HepG2 (cell line): Measurements from ENCODE around the gene CHRNB1. TPM values are rescaled to one million over a fixed set of nuclear protein-coding genes. Genes with fewer than 3 reads are reported as not detected.

ENCODE experiments used
- ATAC-seq: fragments of 200-7000 bp; cut with Tn5 transposase; 3 replicates; pipeline ENCODE4 v1.9.1; 2020; ENCODE audit warnings: mild to moderate bottlenecking, moderate library complexity
- BruUV-seq: library from RNA; stranded (reverse); fragments of 400-500 nt; replicated peaks from 2 replicates; lab custom pipeline; 2021; lab: Mats Ljungman, UMichigan
- CTCF ChIA-PET: fragments of 300-600 bp; formaldehyde crosslinking; extraction: SDS; loops from one replicate; lab custom pipeline; 2021; ENCODE audit warnings: low total read pairs, inconsistent platforms, low intra/inter-chr PET ratio; lab: Yijun Ruan, JAX
- POLR2A ChIA-PET: fragments of 350-600 bp; sonication (Branson Sonifier 250); formaldehyde crosslinking; loops from one replicate; lab custom pipeline; 2020; ENCODE audit warnings: antibody characterized with exemption, inconsistent platforms; lab: Yijun Ruan, JAX
- DNase-seq: peaks from one replicate; pipeline ENCODE4 v3.0.0-alpha.2; 2015; ENCODE audit warnings: low spot score
- FAIRE-seq: peaks from 3 replicates; lab custom pipeline; 2011; peaks lifted over from hg19 to GRCh38; lab: Jason Lieb, UNC
- H2AFZ ChIP-seq: one replicate; pipeline ENCODE4 v1.6.1; 2011; ENCODE audit warnings: low read length, inconsistent platforms
- H3K27ac ChIP-seq: fragments of 300-600 bp; 3 replicates; pipeline ENCODE4 v1.8.0; 2011; ENCODE audit warnings: mixed run types, mild to moderate bottlenecking, mixed read lengths, low read length, inconsistent platforms; ENCODE audit not compliant: insufficient read depth; ENCODE audit errors: extremely low read length
- H3K27me3 ChIP-seq, 2 experiments: fragments of 200-600 bp in 1 of 2; 2 replicates in 1 of 2; 3 replicates in 1 of 2; pipeline versions ENCODE4 v1.6.0 to v1.8.0; 2011; ENCODE audit warnings: low read length in 2 of 2, mild to moderate bottlenecking in 2 of 2, moderate library complexity in 2 of 2, inconsistent platforms in 1 of 2; ENCODE audit not compliant: insufficient read depth in 2 of 2, control insufficient read depth in 1 of 2
- H3K36me3 ChIP-seq, 2 experiments: fragments of 200-600 bp in 1 of 2; replicated peaks in 1 of 2; 2 replicates in 1 of 2; 3 replicates in 1 of 2; pipeline versions ENCODE4 v1.5.1 to v1.8.0; 2011; ENCODE audit warnings: low read length in 2 of 2, inconsistent platforms in 1 of 2; ENCODE audit not compliant: insufficient read depth in 2 of 2, control insufficient read depth in 1 of 2
- H3K4me1 ChIP-seq: 2 replicates; pipeline ENCODE4 v1.5.1; 2012; ENCODE audit warnings: low read length, inconsistent platforms; ENCODE audit not compliant: insufficient read depth
- H3K4me2 ChIP-seq: 2 replicates; pipeline ENCODE4 v1.6.0; 2011; ENCODE audit warnings: low read depth, low read length, inconsistent platforms
- H3K4me3 ChIP-seq, 3 experiments: fragments of 200-600 bp in 1 of 3; sonication (generic), shearing (Covaris generic) in 1 of 3; replicated peaks in 1 of 3; 2 replicates each; pipeline ENCODE4 v1.5.1; 2011 to 2016; ENCODE audit warnings: low read length in 3 of 3, inconsistent platforms in 2 of 3, low read depth in 2 of 3, mild to moderate bottlenecking in 2 of 3, control low read depth in 1 of 3, mixed read lengths in 1 of 3; ENCODE audit not compliant: insufficient read depth in 1 of 3
- H3K79me2 ChIP-seq: one replicate; pipeline ENCODE4 v1.6.1; 2011; ENCODE audit warnings: low read length, inconsistent platforms; ENCODE audit not compliant: insufficient read depth
- H3K9ac ChIP-seq: 2 replicates; pipeline ENCODE4 v1.6.0; 2011; ENCODE audit warnings: mild to moderate bottlenecking, low read depth, low read length, inconsistent platforms; ENCODE audit not compliant: insufficient read depth
- H3K9me3 ChIP-seq: 2 replicates; pipeline ENCODE4 v1.5.1; 2012; ENCODE audit warnings: mild to moderate bottlenecking, low read length
- H4K20me1 ChIP-seq: 2 replicates; pipeline ENCODE4 v1.6.0; 2011; ENCODE audit warnings: inconsistent platforms, mild to moderate bottlenecking, low read length, moderate library complexity; ENCODE audit not compliant: insufficient read depth
- AGO2 ChIP-seq: fragments of 200-400 bp; formaldehyde crosslinking; optimal IDR thresholded peaks from 2 replicates; pipeline ENCODE3; 2017; ENCODE audit warnings: mild to moderate bottlenecking, low read depth, low read length, moderate library complexity
- CENPX ChIP-seq: sonication (generic); formaldehyde crosslinking; IDR thresholded peaks from 2 replicates; pipeline ENCODE4 v1.9.0; 2021; ENCODE audit warnings: mild to moderate bottlenecking, missing genetic modification reagents, moderate library complexity
- MIER2 ChIP-seq: IDR thresholded peaks from 2 replicates; pipeline ENCODE4 v1.6.1; 2016; ENCODE audit warnings: missing biosample characterization, missing genetic modification reagents
- ZNF562 ChIP-seq: sonication (generic); formaldehyde crosslinking; IDR thresholded peaks from 2 replicates; pipeline ENCODE4 v1.8.0; 2022; ENCODE audit warnings: missing genetic modification reagents, borderline replicate concordance
- WGBS: methylation state at CpG from one replicate; pipeline ENCODE4 v1.1.6; 2017; ENCODE audit warnings: low lambda C conversion rate; 5-methylcytosine and 5-hydroxymethylcytosine counted together
- in situ Hi-C: cut with HindIII; loops from 2 replicates; pipeline ENCODE4 v1.10.0; 2017; ENCODE audit warnings: low pct_unique_long_range_greater_than_20kb; ENCODE audit not compliant: extremely low pct_ligation_motif_present
- intact Hi-C: fragments of 100-400 bp; cut with micrococcal nuclease; formaldehyde crosslinking; loops from one replicate; pipeline ENCODE4 v1.10.0; 2022; ENCODE audit not compliant: unreplicated experiment
- polyA plus RNA-seq, 8 experiments: library from polyadenylated mRNA; depleted of rRNA in 3 of 8; stranded (reverse) in 7 of 8; unstranded in 1 of 8; fragments of >200 nt; fragmentation: Illumina TruSeq in 4 of 8; extraction: Trizol in 4 of 8; gene quantifications; 2 replicates each; pipeline versions ENCODE4 v1.2.1 to v1.2.3, GENCODE V29; 2011 to 2016; ENCODE audit warnings: low read depth in 4 of 8, missing spikeins in 1 of 8, mixed read lengths in 1 of 8; ENCODE audit not compliant: insufficient read depth in 1 of 8
- total RNA-seq, 5 experiments: library from RNA; depleted of rRNA; stranded (reverse); fragments of >200 nt; fragmentation: Illumina TruSeq; extraction: Trizol; gene quantifications; 2 replicates each; pipeline ENCODE4 v1.2.3, GENCODE V29; 2016; ENCODE audit warnings: low read depth in 1 of 5
- TF ChIP-seq, protein P1 (sequence below): sonication (generic); formaldehyde crosslinking; IDR thresholded peaks from 2 replicates; pipeline ENCODE4 v1.4.0; 2020; ENCODE audit warnings: missing genetic modification reagents

The CHRNB1 gene
- total and polyA plus RNA-seq, 2 of the 13 experiments (the other 11 are each of a cell fraction or from before 2014, with no cell fraction given): 5.4 to 33.7 TPM

DNA sequence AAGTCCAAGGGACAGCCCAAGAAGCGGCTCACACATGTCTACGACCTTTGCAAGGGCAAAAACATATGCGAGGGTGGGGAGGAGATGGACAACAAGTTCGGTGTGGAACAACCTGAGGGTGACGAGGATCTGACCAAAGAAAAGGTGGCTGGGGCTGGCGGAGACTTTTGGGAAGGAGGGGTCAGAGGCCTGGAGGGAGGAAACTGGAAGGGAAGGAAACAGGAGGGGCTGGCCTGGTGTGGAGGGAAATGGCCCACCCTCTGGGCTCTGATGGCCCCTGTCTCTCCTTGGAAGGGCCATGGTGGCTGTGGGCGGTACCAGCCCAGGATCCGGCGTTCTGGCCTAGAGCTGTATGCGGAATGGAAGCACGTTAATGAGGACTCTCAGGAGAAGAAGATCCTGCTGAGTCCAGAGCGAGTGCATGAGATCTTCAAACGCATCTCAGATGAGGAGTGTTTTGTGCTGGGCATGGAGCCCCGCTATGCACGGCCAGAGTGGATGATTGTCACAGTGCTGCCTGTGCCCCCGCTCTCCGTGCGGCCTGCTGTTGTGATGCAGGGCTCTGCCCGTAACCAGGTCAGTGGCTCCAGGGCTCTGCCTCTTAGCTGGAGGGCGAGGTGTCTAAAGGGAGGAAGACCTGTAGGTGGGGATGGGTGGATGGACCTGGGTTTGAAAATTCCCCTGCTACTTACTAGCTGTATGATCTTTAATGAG lies 51.8 kb downstream of the CHRNB1 start:
- Histone ChIP-seq H3K9ac (no peak overlapping the region), H3K4me1 (peaks cover 13% of the 10 kb centered on the region), H2AFZ (no peak overlapping the region), H3K4me2 (no peak overlapping the region), H3K27me3 (no peaks in the 10 kb centered on the region), H3K36me3 (peaks cover 47 to 72% of the 10 kb centered on the region in 2 experiments), H3K27ac (no peak overlapping the region), H4K20me1 (peaks cover 32% of the 10 kb centered on the region; the same call in 1 of the 2 replicates)
- intact Hi-C loops: no loop called here
- 96% methylated on average over 20 of the region's 20 CpGs for WGBS
- in situ Hi-C loops: no loop called here
- CTCF ChIA-PET: no interaction called here
- DNase-seq (no peak), ATAC-seq (no peak; the same call in 2 of the 3 replicates)
- POLR2A ChIA-PET: interaction anchor here (0.6 to 3.2 kb wide), 2 partner anchors 12 to 93 kb away, joined by 4 to 12 read pairs; partner anchors contain the start of genes POLR2A and TMEM256
- TF ChIP-seq ZNF562 (CRISPR knock-in tag): no peak
- TF ChIP-seq CENPX: no peak
- TF ChIP-seq MIER2: no peak
- TF ChIP-seq, all 625 proteins: peak for 0
- no peaks in the 10 kb centered on the region for H3K9me3 ChIP-seq
- H3K4me3 ChIP-seq: no peak overlapping the region
- no peak for FAIRE-seq
- peaks cover 40% of the 10 kb centered on the region for H3K79me2 ChIP-seq
- TSS peak; percentile 40 for BruUV-seq

- DNase-seq: no peak
Measured at GRCh38 chr17:7497228-7497627, 52.4 kb downstream of the CHRNB1 start.

More at GRCh38 chr17:7497228-7497627, 52.4 kb downstream of the CHRNB1 start:
- intact Hi-C loops (no loop called here), in situ Hi-C loops (no loop called here)
- peak; percentile 70 for TF ChIP-seq AGO2
- TF ChIP-seq, protein P1, sequence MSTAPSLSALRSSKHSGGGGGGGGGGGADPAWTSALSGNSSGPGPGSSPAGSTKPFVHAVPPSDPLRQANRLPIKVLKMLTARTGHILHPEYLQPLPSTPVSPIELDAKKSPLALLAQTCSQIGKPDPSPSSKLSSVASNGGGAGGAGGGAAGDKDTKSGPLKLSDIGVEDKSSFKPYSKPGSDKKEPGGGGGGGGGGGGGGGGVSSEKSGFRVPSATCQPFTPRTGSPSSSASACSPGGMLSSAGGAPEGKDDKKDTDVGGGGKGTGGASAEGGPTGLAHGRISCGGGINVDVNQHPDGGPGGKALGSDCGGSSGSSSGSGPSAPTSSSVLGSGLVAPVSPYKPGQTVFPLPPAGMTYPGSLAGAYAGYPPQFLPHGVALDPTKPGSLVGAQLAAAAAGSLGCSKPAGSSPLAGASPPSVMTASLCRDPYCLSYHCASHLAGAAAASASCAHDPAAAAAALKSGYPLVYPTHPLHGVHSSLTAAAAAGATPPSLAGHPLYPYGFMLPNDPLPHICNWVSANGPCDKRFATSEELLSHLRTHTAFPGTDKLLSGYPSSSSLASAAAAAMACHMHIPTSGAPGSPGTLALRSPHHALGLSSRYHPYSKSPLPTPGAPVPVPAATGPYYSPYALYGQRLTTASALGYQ: no peak
- Histone ChIP-seq H3K9ac (no peak overlapping the region), H3K4me1 (peaks cover 7% of the 10 kb centered on the region; the same call in 1 of the 2 replicates), H4K20me1 (peaks cover 26% of the 10 kb centered on the region; the same call in 1 of the 2 replicates), H3K4me2 (no peak overlapping the region), H3K36me3 (peaks cover 53 to 72% of the 10 kb centered on the region in 2 experiments), H3K27me3 (no peaks in the 10 kb centered on the region), H3K9me3 (no peaks in the 10 kb centered on the region), H3K79me2 (peaks cover 34% of the 10 kb centered on the region), H3K27ac (no peak overlapping the region), H3K4me3 (no peak overlapping the region), H2AFZ (no peak overlapping the region)
- FAIRE-seq (no peak), ATAC-seq (no peak)
- ChIA-PET POLR2A (interaction anchor here (0.6 kb wide), 1 partner anchor 93 kb away, joined by 4 read pairs; the partner anchor contains the start of gene TMEM256), CTCF (no interaction called here)
- WGBS: 98% methylated on average over 7 of the region's 10 CpGs
- BruUV-seq: no TSS peak
